IPS-NIHi7 (cell line): ENCODE data around the gene UCKL1.

Source experiments
- DNase-seq: peaks from one replicate; pipeline ENCODE4 v3.0.0; 2012; ENCODE audit warnings: mixed read lengths; ENCODE audit errors: extremely low spot score

UCKL1 gene

DNA sequence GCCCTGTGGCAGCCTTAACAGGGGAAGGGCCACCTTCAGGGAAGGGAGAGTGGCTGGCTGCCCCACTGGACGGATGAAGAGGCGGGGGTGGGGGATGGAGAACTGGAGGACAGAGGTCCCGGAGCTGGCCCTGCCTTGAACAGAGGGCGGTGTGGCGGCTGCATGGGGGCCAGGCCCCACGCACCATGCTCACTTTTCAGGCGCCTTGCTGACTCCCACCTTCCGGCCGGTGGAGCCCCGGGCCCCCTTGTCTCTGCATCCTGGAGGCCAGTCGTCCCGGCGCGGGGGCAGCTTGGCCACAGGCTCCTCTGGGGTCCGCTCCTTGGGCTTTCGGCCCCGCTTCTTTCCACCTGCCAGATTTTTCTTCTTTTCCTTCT is 3.5 kb upstream of the UCKL1 start:
- no peak for DNase-seq

DNA sequence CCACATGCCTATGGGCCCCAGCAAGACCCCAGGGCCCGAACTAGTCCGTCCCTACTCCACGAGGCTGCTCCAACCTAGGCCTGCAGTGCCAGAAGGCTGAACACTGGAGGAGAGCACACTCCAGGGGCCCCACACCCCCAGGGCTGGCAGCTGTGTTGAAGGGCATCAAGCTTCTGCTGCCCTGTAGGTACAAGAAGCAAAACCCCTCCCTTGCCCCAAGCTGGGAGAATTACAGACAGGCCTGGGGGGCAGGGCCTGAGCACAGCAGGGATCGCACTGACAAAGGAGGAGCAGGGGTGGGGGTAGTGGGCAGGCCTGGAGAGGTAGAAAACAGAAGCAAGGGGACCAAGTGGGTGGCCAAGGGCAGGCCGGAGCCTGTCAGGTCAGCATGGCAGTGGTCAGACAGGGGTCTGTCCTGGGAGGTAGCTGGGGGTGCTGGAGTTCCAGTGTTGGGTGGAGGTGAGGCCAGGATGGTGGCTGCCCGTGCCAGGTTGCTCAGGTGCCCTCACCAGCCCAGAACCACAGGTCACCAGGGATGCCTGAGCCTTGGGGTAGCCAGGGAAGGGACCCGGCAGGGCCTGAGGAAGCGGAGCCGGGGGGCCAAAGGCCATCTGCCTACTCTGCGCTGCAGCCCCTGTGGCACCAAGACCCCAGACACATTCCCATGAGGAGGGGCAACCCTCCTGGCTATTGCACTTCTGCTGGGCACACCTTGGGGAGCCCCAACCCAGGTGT is 2.9 kb upstream of the UCKL1 start:
- DNase-seq: no peak

DNA sequence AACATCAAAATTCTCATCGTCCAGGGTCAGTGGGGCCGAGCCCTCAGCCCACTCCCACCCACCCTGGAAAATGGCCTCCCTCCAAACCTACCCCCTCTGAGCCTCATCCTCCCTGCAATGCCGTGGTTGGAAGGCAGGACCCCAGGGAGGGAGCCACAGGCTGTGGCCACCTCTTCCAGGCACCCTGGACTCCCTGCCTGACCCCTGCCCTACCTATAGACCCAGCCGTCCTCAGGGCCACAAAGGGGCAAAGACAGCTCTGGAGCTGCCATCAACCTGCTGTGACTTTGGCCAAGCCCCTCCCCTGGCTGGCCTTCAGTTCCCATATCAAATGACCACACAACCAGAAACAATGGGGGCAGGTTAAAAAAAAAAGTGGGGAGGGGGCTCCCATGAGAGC is 2.3 kb upstream of the UCKL1 start:
- DNase-seq: no peak

DNA sequence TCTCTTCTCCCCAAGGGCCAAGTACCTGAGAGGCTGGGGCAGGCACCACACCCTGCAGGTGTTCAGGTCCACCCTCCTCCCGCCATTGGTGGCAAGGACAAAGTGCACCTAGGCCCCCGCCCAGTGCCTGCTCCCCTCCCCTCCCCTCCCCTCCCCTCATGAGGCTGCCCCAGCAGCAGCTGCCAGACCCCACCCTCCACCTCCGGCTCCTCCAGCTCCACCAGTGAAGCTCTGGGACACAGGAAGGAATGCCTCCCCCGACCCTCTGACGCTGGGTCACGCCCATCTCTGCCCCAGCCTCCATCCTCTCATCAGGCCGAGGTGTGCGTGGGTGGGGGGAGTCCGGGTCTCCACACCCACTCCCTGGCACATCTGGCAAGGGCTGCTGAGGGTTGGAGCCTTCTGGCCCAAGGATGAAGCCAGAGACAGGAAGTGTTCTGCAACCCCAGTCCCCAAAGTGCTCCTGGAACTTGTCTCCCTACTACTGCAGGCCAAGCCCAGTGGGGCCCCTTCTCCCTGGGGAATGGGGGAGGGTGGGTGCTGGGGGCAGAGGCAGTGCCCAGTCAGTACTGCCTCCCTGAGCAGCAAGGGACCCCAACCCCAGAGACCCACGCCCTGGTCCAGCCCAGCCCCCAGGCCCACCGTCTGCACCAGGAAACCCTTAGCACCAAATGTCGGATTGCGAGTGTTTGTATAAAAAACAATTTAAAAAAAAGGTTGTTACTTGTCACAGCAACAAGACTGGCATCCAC is 1.6 kb upstream of the UCKL1 start:
- peak; percentile 84 for DNase-seq

DNA sequence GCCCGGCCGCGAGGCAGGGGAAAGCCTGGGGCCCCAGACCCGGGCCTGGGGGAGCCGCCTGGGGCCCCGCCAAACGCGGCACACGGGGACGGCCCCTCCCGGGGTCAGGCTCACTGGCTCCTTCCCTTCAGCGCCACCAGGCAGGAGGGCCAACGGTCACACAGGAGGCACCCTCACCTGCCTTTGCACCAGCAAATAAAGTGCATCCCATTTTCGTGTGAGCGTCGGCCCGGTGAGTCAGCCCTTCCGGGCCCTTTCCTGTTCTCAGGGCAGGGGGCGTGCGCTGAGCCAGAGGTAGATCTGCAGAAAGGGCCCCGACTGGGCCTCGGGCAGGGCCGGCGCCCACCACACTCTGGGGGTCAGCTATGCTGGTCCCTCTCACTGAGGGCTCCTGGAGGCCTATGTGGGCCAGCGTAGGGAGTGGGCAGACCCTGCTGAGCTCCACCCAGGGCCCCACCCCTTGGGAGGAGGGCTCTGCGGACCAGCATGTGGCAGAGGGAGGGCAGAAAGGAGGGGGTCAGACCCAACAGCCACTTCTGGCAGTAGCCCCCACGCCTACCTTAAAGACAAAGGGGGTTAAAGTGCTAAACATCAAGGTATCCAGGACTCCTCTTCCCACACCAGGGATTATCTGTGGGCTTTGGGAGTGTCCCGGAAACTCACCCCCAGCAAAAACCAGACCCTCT is 931 bp upstream of the UCKL1 start:
- peak; percentile 80 for DNase-seq

DNA sequence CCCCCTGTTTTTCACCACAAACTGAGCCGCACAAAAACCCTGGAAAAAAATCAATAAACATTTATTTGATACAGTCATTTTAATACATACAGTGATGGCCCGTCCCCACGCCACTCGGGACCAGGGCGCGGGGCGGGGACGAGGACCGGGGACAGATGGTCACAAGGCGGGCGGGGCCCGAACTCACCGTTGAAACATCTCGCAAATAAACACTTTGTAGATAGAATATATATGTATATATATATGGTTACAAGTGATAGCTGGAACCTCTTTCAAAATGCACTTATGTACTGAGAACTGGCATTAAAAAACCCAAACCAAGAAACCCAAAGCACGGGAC is 418 bp upstream of the UCKL1 start:
- DNase-seq: no peak

DNA sequence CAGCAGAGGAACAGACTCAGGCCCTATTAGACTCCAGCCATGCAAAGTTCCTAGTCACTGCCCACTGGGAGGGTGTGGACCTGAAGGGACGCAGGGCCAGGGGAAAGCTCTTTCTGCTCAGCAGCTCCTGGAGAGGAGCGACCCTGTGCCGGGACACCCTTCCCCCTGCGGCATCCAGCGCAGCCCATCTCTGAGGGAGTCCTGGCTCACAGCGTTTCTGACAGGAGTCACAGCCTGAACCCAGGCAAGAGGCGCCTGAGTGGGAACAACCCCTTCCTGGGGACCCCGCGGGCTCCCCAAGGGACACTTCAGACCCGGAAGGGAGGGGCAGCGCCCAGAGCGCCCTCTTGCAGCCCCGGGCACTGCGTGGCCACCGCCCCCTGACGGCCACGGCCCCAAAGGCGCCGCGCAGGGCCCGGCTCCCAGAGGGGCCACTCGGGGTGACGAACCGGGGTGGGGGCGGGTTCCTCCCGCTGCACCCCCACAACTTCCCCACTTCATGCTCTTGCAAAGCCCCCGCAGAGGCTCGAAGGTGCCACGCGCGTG is 862 bp downstream of the UCKL1 start:
- DNase-seq: peak; percentile 28

DNA sequence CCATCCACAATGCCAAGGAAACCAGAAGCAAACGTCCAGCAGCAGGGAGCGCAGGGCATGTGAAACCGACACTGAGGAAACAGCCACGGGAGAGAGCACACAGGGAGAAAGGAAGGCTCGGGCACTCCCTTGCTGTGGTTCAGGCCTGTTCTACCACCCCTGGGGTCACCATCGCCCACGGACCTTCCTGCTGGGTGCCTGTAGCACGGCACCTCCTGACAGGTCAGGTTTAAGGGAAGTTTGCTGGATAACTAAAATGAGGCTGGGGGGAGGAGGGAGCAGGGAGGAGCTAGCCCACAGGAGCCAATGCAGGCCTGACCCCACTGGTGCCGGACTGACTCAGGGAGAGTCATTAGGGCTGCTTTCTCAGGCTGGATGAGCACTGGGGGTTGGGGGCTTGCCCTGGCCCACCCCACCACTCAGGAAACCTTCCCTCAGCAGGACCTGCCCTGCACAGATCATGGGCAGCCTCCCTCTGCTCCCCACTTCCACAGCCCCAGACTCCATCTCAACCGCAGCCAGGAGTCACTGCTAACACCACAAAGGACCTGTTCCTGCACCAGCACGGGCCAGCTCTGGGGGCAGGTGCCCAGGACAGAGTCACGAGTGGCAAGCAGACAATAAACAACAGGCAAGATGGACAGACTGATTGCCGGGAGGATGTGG is 2.3 kb downstream of the UCKL1 start:
- DNase-seq: no peak

DNA sequence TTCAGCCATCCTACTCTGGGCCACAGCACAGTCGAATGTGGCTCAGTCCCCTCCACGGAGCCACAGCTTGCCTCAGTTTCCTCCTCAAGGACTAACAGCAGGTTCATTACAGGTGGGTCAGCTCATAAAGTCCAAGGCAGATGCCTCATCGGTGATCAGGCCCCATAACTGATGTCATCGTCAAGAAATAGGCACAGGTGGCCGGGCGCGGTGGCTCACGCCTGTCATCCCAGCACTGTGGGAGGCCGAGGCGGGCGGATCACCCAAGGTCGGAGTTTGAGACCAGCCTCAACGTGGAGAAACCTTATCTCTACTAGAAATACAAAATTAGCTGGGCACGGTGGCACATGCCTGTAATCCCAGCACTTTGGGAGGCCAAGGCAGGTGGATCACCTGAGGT is 3.4 kb downstream of the UCKL1 start:
- DNase-seq: no peak

DNA sequence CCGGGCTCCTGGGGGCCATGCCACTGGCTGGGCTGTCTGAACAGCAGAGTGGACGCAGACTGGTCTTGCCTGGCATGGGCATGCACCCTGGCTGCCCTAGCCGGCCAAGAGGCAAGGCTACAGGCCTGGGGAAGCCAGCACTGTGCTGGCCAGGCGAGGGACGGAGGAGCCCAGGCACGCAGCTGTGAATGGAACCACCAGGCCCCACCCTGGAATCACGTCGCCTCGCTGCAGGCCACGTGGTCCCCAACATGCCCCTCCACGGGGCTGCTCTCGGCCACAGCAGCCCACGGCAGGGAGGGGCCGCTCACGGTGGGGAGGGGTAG is 4.0 kb downstream of the UCKL1 start:
- no peak for DNase-seq

DNA sequence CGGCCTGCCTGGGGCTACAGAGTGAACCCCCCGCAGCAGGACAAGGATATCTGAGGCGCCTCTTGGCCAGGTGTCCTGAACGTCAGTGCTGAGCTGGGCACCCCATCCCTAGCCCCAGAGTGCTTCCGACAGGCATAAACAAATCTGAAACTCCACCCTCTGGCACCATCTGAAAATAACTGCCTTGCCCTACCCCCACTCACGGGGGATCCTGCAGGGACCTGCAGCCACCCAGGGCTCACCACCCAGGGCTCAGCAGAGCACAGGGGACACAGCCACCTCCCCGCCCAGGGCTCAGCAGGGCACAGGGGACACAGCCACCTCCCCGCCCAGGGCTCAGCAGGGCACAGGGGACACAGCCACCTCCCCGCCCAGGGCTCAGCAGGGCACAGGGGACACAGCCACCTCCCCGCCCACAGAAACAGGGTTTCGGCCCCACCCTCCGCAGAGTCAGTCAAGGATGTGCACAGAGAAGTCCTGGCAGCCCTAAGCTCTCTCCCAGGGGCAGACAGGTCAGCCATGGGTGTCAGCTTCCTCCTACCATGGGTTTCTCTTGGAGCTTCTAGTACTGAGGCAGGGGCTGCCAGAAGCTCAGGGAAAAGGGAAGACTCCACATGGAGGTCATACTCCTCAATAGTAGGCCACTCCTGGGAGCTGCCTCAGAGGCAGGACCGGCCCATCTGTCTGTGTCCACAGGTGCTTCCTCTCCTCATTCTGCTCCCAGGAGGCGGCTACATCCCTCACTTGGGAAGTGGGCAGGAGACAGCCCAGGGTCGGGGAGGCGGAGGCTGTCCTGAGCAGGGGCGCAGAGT is 4.6 kb downstream of the UCKL1 start:
- DNase-seq: no peak

DNA sequence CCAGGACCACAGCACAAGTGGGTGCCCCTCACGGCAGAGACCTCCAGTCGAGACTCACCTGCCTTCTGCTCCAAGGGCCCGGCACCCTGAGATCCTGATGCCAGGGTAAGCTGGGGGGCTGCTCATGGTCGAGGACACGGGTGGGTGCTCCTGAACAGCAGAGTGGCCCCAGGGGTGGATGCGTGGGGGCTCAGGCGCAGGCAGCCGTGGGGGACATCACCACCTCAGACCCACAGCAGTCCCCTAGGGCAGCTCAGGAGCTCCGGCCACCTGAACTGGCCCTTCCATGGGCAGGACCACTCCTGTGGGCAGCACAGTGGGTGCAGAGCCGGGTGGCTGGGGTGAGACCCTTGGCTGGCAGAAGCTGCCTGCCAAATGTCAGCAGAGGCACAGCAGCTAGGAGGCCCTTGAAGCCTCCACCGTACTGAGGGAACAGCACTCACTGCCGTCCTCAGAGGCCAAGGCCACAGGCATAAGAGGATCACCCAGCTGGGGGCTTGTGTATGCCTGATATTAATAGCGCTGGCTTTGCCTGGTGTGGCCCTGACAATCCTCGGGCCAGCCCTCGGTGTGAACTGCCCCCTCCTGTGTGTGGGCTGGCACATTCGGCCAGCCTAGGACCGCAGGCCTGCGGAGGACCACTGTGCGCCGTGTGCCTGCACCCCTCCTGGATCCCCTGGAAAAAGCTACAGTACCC is 5.4 kb downstream of the UCKL1 start:
- no peak for DNase-seq

DNA sequence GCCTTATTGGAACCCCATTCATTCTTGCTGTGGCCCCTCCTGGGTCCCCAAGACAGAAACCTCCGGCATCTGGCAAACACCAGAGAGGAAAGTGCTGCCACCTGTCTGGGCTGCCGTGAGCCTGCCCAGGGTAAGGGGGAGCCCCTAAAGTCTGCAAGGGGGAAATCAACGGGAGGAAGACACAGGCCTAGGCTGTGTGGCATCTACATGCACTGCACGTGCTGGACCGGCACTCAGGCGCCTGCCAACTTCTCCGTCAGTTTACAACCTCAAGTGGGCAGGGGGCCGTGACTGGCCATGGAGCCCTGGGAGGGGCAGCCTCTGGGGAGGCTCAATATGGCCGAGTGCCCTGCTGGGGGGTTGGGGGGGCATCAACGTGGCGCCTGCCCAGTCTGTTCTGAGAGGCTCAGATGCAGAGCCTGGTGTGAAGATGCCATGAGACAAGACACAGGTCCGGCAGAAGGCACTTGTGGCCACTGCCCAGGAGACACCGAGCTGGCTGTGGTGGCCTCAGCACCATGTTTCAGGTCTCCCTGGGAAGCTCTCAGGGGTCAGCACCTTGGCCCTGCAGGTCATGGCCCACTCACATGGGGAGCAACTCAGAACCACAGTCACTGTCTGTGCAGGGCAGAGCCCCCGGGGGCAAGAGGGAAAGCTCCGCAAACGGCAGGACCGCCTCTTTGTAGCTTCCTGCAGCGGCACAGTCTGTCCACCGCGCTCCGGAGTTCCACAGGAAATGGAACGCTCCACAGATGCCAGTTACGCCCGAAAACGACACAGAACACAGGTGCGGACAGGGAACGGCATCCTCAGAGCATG is 8.4 kb downstream of the UCKL1 start:
- DNase-seq: no peak

DNA sequence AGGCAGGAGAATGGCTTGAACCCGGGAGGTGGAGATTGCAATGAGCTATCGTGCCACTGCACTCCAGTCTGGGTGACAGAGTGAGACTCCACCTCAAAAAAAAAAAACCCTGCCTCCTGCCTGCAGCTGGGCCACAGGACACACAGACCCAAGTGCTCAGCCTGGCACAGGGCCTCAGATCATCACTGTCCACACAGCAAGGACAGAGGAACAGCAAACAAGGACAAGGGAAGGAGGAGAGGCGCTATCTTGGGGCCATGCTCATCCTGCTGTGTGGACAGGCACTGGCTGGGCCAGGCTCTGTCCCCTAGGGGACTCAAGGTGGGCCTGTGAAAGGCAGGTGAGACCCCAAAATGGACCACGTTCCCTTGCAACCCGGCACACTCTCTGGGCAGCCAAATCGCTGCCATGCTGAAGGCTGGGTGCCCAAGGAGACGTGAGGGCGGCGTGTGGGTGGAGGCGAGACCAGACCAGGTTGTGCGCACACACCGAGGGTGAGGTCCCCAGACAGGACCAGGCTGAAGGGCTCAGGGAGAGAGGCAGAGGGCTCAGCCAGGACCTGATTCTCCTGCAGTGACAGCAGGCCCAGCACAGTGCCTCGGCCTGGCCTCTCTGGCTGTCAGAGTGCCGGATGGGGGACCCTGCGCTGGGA is 9.1 kb downstream of the UCKL1 start:
- no peak for DNase-seq

DNA sequence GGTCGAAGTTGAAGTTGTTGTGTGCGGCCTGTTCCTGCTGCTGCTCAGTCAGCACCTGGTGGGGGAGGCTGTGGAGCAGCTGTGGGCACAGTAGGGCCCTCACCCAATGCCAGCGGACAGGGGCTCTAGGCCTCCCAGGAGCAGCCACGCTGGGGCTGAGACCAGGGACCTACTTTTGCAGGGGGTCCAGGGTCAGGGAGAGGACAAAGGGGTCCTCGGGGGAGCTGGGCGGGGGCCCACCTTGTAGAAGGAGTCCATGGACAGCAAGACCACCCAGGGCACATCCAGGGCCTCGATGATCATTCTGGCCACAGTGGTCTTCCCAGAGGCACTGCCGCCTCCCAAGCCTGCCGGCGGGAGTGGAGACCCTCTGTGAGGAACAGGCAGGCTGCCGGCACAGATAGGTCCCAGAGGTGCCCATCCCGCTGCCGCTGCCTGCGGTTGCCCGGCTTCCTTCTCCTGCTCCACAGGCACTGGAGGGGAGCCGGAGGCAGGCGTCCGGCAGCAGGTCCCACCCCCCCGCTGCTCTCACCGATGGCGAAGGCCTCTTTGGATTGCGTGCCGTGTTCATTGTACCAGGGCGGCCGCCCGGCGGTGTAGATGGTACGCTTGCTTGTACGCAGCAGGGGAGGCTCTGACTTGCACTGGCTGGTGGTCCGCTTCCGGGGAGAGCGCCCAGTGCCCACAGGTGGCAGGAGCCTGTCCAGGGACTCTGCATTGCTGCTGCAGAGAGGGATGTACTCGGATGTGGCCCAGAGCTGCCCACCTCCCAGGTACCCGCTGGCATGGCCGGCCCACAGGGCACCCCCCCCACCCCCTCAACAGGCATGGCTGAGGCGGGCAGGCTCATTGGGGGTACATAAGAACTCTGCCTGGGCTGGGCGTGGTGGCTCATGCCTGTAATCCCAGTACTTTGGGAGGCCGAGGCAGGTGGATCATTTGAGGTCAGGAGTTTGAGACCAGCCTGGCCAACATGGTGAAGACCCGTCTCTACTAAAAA is 10.0 kb downstream of the UCKL1 start:
- no peak for DNase-seq

DNA sequence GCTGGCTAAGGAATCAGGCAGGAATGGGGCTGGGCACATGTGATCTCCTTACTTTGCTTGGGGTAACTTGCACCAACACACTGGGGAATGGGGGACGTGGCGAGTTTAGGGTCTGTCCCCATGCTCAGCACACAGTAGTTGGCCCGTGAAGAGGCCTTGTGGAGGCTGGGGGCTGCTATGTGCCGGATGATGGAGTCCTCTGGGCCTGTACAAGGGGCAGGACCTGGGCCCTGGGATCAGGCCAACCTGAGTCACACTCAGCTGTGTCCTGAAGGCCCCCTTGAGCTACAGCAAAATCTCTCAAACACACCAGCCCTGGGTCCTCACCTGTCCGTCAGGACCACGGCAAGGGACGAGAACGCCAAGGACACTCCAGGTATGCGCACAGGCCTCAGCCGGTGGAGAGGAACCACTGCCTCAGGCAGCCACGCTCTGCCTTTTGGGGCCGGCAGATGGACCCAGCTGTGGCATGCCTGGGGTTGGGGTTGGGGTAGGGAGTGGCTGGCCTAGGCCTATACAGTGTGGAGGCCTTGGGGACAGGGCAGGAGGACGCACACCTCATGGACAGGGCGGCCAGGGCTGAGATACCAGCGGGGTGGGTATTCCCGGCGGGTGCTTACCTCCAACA is 11.1 kb downstream of the UCKL1 start:
- DNase-seq: no peak

DNA sequence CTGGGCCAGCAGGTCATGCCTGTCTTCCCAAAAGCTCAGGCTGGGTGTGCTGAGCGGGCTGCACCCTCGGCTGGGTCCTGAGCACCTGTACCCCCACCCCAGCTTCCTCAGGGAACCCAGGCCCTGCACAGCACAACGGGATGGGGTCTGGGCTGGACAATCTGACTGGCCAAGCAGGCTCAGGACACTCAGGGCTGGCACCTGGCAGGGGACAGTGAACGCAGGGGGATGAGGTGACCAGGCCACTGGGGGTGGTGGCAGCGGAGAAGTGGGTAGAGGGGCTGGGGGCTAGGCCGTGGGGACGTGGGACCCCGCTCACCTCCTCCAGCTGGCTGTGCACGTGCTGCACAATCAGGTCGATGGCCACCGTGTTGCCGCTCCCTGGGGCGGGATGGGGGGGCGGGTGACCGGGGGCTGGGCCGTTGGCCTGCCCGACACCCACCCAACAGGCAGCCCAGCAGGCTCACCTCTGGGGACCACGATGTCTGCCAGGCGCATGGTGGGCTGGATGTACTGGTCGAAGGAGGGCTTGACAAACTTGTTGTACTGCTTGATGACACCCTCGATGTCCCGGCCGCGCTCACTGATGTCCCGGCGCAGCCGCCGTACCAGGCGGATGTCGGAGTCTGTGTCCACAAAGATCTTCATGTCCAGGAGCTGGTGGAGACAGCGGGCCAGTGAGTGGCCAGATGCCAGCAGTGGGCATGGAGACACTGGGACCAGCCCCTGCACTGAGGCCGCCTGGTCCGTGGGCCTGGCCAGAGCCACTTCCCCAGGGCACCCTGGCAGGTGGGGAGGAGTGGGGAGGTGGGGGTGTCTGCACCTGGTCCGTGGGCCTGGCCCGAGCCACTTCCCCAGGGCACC is 11.9 kb downstream of the UCKL1 start:
- DNase-seq: no peak
